HepG2 (cell line): Measurements from ENCODE around the gene SPPL3. TPM values are rescaled to one million over a fixed set of nuclear protein-coding genes. Genes with fewer than 3 reads are reported as not detected.

Source experiments
- FOXK2 ChIP-seq: fragments of 450-650 bp; IDR thresholded peaks from 2 replicates; pipeline ENCODE4 v1.6.1; 2016
- GLI4 ChIP-seq: sonication (generic); formaldehyde crosslinking; IDR thresholded peaks from 2 replicates; pipeline ENCODE4 v1.5.1; 2020; ENCODE audit warnings: missing genetic modification reagents, mild to moderate bottlenecking, moderate library complexity, borderline replicate concordance
- MED8 ChIP-seq: sonication (generic); formaldehyde crosslinking; IDR thresholded peaks from 2 replicates; pipeline ENCODE4 v1.8.1; 2023; ENCODE audit warnings: mild to moderate bottlenecking, missing genetic modification reagents; ENCODE audit not compliant: insufficient replicate concordance
- NFE2L1 ChIP-seq: sonication (generic); formaldehyde crosslinking; IDR thresholded peaks from 2 replicates; pipeline ENCODE4 v1.4.0; 2020; ENCODE audit warnings: missing genetic modification reagents, mild to moderate bottlenecking, borderline replicate concordance
- ZNF788 ChIP-seq: sonication (generic); formaldehyde crosslinking; IDR thresholded peaks from 2 replicates; pipeline ENCODE4 v1.5.0; 2020; ENCODE audit warnings: mild to moderate bottlenecking, missing genetic modification reagents, borderline replicate concordance
- polyA plus RNA-seq, 8 experiments: library from polyadenylated mRNA; depleted of rRNA in 3 of 8; stranded (reverse) in 7 of 8; unstranded in 1 of 8; fragments of >200 nt; fragmentation: Illumina TruSeq in 4 of 8; extraction: Trizol in 4 of 8; gene quantifications; 2 replicates each; pipeline versions ENCODE4 v1.2.1 to v1.2.3, GENCODE V29; 2011 to 2016; ENCODE audit warnings: low read depth in 4 of 8, missing spikeins in 1 of 8, mixed read lengths in 1 of 8; ENCODE audit not compliant: insufficient read depth in 1 of 8
- total RNA-seq, 5 experiments: library from RNA; depleted of rRNA; stranded (reverse); fragments of >200 nt; fragmentation: Illumina TruSeq; extraction: Trizol; gene quantifications; 2 replicates each; pipeline ENCODE4 v1.2.3, GENCODE V29; 2016; ENCODE audit warnings: low read depth in 1 of 5
- TF ChIP-seq, protein P1 (sequence below): sonication (generic); formaldehyde crosslinking; IDR thresholded peaks from 2 replicates; pipeline ENCODE4 v1.4.0; 2020; ENCODE audit warnings: missing genetic modification reagents
- TF ChIP-seq, protein P2 (sequence below): sonication (generic); formaldehyde crosslinking; IDR thresholded peaks from 2 replicates; pipeline ENCODE4 v1.4.0; 2020; ENCODE audit warnings: missing genetic modification reagents, borderline replicate concordance
- TF ChIP-seq, protein P3 (sequence below): sonication (generic); formaldehyde crosslinking; IDR thresholded peaks from 2 replicates; pipeline ENCODE4 v1.5.1; 2020; ENCODE audit warnings: mild to moderate bottlenecking, missing genetic modification reagents, borderline replicate concordance

Gene SPPL3
- total and polyA plus RNA-seq, 2 of the 13 experiments (the other 11 are each of a cell fraction or from before 2014, with no cell fraction given): 8.9 to 9.1 TPM

DNA sequence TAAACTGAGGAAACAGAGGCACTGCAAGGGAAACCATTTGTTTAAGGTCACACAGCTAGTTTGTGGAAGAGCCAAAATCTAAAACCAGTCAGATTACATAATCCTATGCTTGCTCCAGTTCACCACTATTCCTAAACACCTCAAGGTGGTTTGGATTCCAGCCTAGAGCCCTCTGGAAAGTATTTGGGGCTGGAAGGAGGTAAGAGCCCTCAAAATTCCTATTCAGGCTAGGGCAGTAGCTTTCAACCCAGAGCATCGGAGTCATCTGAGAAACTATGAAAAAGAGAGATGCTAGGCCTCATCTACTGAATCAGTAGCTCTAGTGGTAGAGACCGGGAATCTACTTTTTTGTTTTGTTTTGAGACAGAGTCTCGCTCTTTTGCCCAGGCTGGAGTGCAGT, 16.0 kb upstream of the SPPL3 start (continued):
- TF ChIP-seq, protein P1, sequence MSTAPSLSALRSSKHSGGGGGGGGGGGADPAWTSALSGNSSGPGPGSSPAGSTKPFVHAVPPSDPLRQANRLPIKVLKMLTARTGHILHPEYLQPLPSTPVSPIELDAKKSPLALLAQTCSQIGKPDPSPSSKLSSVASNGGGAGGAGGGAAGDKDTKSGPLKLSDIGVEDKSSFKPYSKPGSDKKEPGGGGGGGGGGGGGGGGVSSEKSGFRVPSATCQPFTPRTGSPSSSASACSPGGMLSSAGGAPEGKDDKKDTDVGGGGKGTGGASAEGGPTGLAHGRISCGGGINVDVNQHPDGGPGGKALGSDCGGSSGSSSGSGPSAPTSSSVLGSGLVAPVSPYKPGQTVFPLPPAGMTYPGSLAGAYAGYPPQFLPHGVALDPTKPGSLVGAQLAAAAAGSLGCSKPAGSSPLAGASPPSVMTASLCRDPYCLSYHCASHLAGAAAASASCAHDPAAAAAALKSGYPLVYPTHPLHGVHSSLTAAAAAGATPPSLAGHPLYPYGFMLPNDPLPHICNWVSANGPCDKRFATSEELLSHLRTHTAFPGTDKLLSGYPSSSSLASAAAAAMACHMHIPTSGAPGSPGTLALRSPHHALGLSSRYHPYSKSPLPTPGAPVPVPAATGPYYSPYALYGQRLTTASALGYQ (CRISPR knock-in tag): no peak
- TF ChIP-seq, protein P2, sequence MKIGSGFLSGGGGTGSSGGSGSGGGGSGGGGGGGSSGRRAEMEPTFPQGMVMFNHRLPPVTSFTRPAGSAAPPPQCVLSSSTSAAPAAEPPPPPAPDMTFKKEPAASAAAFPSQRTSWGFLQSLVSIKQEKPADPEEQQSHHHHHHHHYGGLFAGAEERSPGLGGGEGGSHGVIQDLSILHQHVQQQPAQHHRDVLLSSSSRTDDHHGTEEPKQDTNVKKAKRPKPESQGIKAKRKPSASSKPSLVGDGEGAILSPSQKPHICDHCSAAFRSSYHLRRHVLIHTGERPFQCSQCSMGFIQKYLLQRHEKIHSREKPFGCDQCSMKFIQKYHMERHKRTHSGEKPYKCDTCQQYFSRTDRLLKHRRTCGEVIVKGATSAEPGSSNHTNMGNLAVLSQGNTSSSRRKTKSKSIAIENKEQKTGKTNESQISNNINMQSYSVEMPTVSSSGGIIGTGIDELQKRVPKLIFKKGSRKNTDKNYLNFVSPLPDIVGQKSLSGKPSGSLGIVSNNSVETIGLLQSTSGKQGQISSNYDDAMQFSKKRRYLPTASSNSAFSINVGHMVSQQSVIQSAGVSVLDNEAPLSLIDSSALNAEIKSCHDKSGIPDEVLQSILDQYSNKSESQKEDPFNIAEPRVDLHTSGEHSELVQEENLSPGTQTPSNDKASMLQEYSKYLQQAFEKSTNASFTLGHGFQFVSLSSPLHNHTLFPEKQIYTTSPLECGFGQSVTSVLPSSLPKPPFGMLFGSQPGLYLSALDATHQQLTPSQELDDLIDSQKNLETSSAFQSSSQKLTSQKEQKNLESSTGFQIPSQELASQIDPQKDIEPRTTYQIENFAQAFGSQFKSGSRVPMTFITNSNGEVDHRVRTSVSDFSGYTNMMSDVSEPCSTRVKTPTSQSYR (CRISPR knock-in tag): no peak
- no peak for TF ChIP-seq GLI4 (CRISPR knock-in tag)
- TF ChIP-seq FOXK2: no peak
- TF ChIP-seq MED8 (CRISPR knock-in tag): no peak
- TF ChIP-seq, protein P3, sequence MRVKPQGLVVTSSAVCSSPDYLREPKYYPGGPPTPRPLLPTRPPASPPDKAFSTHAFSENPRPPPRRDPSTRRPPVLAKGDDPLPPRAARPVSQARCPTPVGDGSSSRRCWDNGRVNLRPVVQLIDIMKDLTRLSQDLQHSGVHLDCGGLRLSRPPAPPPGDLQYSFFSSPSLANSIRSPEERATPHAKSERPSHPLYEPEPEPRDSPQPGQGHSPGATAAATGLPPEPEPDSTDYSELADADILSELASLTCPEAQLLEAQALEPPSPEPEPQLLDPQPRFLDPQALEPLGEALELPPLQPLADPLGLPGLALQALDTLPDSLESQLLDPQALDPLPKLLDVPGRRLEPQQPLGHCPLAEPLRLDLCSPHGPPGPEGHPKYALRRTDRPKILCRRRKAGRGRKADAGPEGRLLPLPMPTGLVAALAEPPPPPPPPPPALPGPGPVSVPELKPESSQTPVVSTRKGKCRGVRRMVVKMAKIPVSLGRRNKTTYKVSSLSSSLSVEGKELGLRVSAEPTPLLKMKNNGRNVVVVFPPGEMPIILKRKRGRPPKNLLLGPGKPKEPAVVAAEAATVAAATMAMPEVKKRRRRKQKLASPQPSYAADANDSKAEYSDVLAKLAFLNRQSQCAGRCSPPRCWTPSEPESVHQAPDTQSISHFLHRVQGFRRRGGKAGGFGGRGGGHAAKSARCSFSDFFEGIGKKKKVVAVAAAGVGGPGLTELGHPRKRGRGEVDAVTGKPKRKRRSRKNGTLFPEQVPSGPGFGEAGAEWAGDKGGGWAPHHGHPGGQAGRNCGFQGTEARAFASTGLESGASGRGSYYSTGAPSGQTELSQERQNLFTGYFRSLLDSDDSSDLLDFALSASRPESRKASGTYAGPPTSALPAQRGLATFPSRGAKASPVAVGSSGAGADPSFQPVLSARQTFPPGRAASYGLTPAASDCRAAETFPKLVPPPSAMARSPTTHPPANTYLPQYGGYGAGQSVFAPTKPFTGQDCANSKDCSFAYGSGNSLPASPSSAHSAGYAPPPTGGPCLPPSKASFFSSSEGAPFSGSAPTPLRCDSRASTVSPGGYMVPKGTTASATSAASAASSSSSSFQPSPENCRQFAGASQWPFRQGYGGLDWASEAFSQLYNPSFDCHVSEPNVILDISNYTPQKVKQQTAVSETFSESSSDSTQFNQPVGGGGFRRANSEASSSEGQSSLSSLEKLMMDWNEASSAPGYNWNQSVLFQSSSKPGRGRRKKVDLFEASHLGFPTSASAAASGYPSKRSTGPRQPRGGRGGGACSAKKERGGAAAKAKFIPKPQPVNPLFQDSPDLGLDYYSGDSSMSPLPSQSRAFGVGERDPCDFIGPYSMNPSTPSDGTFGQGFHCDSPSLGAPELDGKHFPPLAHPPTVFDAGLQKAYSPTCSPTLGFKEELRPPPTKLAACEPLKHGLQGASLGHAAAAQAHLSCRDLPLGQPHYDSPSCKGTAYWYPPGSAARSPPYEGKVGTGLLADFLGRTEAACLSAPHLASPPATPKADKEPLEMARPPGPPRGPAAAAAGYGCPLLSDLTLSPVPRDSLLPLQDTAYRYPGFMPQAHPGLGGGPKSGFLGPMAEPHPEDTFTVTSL: no peak
- no peak for TF ChIP-seq NFE2L1 (CRISPR knock-in tag)
- TF ChIP-seq ZNF788 (CRISPR knock-in tag): no peak
